Fibroblast of upper back skin (primary cell): ENCODE data around the gene ABHD11.
A peak's percentile ranks its signal among the peaks of the same experiment; 100 is the strongest.
"Not testable (repeated sequence)": the region's sequence is repeated elsewhere in the genome, so short reads cannot be mapped to it uniquely, and the experiment has no call there.

Experiments used
- DNase-seq: peaks from one replicate; pipeline ENCODE4 v3.0.0-alpha.2; 2013

The ABHD11 gene

GRCh38 chr7:73742753-73743641, 4.4 kb upstream of the ABHD11 start:
- DNase-seq, result no peak

- no peak for DNase-seq
These were observed 3.7 kb upstream of the ABHD11 start for GRCh38 chr7:73742338-73742752.

GRCh38 chr7:73741600-73741999, 3.0 kb upstream of the ABHD11 start:
- DNase-seq, result no peak

GRCh38 chr7:73740771-73741170, 2.2 kb upstream of the ABHD11 start:
- no peak for DNase-seq

DNA sequence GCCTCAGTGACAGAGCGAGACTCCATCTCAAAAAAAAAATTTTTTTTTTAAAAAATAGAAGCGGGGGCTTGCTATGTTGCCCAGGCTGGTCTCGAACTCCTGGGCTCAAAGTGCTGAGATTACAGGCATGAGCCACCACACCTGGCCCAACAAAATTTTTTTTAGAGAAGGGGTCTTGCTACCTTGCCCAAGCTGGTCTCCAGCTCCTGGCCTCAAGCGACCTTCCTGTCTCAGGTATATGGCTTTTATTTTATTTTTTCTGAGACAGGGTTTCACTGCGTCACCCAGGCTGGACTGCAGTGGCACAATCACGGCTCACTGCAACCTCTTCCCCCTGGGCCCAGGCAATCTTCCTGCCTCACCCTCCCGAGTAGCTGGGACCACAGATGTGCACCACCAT, 1.6 kb upstream of the ABHD11 start:
- DNase-seq, result no peak

GRCh38 chr7:73739387-73739767, 775 bp upstream of the ABHD11 start:
- no peak for DNase-seq

DNA sequence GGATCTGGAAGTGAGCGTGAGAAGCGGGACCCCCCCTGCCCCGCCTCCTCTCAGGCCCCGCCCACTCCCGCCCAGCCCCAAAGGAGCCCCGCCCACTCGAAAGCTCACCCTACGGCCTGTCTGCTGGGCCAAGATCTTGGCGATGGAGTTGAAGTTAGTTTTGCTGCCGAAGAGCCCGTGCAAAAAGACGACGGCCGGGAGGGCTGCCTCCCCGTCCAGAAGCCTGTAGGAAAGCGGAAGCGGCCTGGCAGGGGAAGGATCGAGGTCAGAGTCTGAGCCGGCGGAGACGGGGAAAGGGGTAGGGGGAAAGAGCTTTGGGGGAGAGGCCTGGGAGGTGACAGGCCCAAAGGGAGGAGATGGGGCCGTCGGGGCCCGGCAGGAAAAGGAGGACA, 386 bp downstream of the ABHD11 start:
- peak; percentile 44 for DNase-seq

GRCh38 chr7:73737491-73738219, 947 bp downstream of the ABHD11 start:
- no peak for DNase-seq

DNA sequence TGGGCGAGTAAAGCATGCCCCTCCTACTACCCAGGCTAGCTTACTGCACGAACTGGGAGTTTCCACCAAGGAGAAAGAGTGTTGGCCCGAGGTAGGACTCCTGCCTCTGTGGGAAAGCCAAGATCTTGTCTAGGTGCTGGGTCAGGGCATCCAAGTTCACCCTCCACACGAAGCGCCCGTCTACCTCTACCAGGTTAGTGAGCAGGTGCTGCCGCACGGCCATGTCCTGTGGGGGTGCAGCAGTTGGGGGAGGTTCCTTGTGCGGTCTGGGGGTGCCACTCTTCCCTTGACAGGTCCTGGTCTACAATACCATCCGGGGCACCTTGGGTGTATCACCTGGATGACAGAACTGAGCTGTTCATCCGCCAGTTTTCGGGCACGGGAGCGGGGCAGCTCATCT, 1.7 kb downstream of the ABHD11 start:
- DNase-seq, result no peak

DNA sequence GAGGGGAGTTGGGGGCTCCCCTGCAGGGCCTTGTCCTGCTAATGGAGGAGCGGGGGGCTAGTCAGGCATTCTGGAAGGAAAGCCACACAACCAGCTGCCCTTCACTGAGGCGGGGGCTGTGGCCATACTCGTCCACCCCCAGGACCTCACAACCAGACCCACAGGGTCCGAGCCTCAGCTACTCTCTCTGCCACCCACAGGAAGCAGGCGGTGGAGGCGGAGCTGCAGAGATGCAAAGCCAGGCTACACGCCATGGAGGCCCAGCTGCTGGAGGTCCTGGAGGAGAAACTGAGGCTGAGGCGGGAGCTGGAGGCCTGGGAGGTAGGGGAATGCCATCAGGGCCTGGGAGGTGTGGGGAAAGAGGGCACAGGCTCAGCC, 3.1 kb downstream of the ABHD11 start:
- no peak for DNase-seq

GRCh38 chr7:73734619-73735527, 3.7 kb downstream of the ABHD11 start:
- peak; percentile 73 for DNase-seq

- no peak for DNase-seq
These were observed 6.2 kb downstream of the ABHD11 start for GRCh38 chr7:73732397-73732796.

DNA sequence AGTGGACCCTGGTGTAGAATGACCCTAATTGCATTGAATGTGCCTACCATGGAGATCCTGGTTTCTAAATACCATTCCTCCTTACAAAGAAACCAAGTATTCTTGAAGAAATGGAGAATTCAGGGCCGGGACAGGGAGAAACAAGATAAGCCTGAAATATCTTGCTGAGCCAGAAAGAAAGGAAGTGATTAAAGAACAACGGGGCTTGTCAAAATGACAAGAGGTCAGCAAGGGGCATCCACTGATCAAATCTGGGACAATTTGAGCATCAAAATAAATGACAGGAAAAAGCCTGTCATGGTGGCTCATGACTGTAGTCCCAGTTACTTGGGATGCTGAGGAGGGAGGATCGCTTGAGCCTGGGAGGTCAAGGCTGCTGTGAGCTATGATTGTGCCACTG, 8.1 kb downstream of the ABHD11 start:
- DNase-seq, result no peak

DNA sequence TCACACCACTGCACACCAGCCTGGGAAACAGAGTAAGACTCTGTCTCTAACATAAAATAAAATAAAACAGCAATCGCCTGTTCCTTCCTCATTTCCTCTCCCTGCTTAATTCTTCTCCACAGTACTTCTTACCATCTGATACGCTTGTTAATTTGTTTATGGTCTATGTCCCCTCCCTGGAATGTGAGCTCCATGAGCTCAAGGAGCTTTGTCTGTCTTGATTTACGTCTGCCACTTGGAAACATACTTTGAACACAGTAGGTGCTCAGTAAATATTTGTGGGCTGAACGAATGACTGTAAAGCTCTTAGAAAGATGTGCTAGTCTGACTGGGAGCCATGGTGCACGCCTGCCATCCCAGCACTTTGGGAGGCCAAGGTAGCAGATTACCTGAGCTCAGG, 10.1 kb downstream of the ABHD11 start:
- no peak for DNase-seq

DNA sequence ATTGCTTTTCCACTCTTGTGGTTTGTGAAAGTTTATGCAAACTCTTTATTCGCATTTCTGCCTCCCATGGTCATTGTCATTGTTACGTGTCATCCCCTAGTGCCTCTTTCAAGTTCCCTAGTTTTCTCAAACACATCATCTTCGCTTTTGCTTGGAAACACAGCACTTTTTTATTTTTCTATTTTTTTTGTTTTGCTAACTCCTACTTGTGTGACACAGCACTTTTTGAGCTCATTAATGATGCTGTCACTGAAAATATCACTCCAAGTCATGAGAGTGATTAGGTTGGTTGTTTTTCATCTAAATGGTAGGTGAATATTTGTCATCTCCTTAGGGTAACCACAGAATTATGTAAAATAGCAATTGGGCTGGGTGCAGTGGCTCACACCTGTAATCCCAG, 10.7 kb downstream of the ABHD11 start:
- no peak for DNase-seq

GRCh38 chr7:73726083-73726466, 12.5 kb downstream of the ABHD11 start:
- no peak for DNase-seq

- no peak for DNase-seq
These were observed 14.8 kb downstream of the ABHD11 start for GRCh38 chr7:73723813-73724212.

- no peak for DNase-seq
These were observed 15.8 kb downstream of the ABHD11 start for GRCh38 chr7:73722785-73723184.

DNA sequence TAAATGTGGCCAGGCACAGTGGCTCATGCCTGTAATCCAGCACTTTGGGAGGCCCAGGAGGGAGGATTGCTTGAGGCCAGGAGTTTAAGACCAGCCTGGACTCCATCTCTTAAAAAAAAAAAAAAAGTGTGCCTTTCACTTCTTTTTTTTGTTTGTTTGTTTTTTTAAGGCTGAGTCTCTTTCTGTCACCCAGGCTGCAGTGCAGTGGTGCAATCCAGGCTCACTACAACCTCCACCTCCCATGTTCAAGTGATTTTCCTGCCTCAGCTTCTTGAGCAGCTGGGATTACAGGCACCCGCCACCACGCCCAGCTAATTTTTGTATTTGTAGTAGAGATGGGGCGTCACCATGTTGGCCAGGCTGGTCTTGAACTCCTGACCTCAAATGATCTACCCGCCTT, 16.4 kb downstream of the ABHD11 start:
- DNase-seq, result not testable (repeated sequence)

- no peak for DNase-seq
These were observed 17.2 kb downstream of the ABHD11 start for GRCh38 chr7:73721377-73721817.

DNA sequence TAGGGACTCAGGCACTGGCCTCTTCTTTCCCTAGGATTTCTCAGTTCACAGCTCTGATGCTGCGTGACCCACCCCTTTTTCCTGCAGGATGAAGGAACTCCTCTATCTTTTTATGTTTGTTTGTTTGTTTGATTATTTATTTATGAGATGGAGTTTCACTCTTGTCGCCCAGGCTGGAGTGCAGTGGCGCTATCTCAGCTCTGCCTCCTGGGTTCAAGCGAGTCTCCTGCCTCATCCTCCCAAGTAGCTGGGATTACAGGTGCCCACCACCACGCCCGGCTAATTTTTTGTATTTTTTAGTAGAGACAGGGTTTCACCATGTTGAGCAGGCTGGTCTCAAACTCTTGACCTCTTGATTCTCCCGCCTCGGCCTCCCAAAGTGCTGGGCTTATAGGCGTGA, 18.2 kb downstream of the ABHD11 start:
- DNase-seq, result not testable (repeated sequence)

- DNase-seq, result no peak
These were observed 18.8 kb downstream of the ABHD11 start for GRCh38 chr7:73719806-73720169.
